Stimulated activated CD8-positive, alpha-beta memory T cell treated with anti-CD3 and anti-CD28 coated beads, Interleukin-4, amount 100 ng/mL, for 4 hours (primary cell): ENCODE data around the gene SRM.
"Not testable (repeated sequence)": the region's sequence is repeated elsewhere in the genome, so short reads cannot be mapped to it uniquely, and the experiment has no call there.

Source experiments
- DNase-seq, 2 donors: peaks; one replicate each; pipeline ENCODE4 v3.0.0-alpha.2; 2020; ENCODE audit warnings: low read depth in 2 of 2, low spot score in 1 of 2

SRM gene

GRCh38 chr1:11059968-11060830 lies at the start of gene SRM:
TSS of gene SRM (minus strand) at chr1:11060018. CDS start at chr1:11059943, 75 bp downstream.
- DNase-seq = peak; percentile 68 to 81

DNA sequence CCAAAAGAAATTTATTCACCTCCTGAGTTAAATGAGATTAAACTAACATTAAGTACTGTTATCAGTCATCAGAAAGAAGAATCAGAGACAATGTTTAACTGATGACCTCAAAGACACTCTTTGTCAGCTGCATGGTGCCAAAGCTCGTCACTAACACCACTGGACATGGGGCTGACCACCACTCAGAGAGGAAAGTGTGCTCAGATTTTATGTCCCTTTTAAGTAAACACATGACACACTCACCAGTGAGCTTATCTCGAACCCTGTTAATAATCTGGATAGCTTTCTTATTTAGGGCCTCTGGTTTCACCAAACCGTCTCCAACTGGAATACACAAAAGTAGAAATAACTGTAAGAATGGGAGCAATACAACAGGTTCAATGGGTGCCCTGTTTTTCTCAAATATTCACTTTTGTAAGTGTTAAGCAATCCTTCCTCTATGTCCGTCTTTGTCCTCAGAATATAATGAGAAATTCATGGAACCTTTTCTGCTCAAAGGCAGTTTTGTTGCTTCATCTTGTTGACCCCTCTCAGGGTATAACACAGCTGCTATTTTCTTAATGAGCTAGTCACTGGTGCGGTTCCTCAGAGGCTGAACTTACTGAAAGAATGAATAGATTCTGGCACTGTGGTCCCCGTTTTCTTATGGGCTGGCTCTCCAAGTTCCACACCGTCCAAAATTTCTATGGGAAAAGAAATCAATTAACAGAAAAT lies 49.4 kb upstream of the SRM start:
- DNase-seq = no peak

- DNase-seq = no peak
Measured at GRCh38 chr1:11107599-11107998, 47.8 kb upstream of the SRM start.

- DNase-seq = no peak
Measured at GRCh38 chr1:11105586-11105985, 45.8 kb upstream of the SRM start.

DNA sequence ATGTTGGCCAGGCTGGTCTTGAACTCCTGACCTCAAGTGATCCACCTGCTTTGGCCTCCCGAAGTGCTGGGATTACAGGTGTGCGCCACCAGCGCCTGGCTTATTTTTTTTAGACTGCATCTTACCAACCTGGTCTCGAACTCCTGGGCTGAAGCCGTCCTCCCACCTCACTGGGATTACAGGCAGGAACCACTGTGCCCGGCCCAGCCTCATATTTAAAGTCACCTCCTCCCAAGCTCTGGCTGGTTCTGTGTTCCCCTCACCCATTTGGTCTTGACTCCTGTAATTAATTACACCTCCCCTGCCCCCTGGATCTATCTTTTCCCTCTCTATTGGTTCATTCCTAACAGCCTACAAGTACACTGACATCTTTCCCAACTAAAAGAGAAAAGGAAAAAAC lies 41.5 kb upstream of the SRM start:
- DNase-seq = no peak

- not testable (repeated sequence) for DNase-seq
Measured at GRCh38 chr1:11100806-11101205, 41.0 kb upstream of the SRM start.

- DNase-seq = no peak
Measured at GRCh38 chr1:11100149-11100493, 40.3 kb upstream of the SRM start.

- DNase-seq = peak; percentile 85 to 89
Measured at GRCh38 chr1:11099310-11100148, 39.7 kb upstream of the SRM start, which contains the start of gene EXOSC10. TSS of gene EXOSC10 (minus strand) at chr1:11099869. CDS start at chr1:11099831, 38 bp downstream.

DNA sequence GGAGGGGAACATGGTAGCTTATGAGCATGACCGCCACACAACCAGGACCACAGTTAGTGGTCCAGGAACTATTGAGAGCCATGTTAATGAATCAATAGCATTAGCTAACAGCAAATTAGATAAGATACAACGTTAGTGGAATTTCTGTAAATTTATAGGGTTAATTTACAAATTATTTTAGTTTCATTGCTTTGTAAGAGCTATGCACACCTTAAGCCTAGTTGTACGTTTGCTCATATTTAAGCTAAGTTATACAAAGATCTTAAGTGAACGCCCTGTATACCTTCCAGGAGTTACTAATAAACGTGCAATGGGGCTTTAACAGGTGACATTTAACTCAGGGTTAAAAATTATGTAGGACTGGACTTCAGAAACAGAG lies 39.1 kb upstream of the SRM start:
- DNase-seq = no peak

- not testable (repeated sequence) for DNase-seq
Measured at GRCh38 chr1:11083784-11084183, 24.0 kb upstream of the SRM start.

DNA sequence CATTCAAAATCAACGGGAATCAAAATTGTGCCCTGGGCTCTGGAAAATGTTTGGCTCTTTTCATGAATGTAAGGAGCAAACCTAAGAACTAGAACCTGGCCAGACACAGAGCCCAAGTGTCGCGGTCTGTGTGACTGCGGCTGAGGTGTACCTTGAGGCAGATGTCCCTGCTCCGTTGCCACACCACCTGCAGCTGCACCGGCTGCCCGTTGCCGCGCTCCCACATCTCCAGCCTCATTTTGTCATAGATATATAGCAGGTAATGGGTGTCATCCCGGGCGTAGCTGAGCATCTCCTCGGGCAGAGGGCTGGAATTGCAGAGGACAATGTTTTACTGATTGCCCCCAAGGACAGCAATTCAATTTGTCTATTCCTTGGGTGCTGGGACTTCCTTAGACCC lies 21.1 kb upstream of the SRM start:
- DNase-seq = no peak

GRCh38 chr1:11078631-11079030 lies 18.8 kb upstream of the SRM start:
- DNase-seq = no peak

- not testable (repeated sequence) for DNase-seq
Measured at GRCh38 chr1:11073398-11073797, 13.6 kb upstream of the SRM start.

DNA sequence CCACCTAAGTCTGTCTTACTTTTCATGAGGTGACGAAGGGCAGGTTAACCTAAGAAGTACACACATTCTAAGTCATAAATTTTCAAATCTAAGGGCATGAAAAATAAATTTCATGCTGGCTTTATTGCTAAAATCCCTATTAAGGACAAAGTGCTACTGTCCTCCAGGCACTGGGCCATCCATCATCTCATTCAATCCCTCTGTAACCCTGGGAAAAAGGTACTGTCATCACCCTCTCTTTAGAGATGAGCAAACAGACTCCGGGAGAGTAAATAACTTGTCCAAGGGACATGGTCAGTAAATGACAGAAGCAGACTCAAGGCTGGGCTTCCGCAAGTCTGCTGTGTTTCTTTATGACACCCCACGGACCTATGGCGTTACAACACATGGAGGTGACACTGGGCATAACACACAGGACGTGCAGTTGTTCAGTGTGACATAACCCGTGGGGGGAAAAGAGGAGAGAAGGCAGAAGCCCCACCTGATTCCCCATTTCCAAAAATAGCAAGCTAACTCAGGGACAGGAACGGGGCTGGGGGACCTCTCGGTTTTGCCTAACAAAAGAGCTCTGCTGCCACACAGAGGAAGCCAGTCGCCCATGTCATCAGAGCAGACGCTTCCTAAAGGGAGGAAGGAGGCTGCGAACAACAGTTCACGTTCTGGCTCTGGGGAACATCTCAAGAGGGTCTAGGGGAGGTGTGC lies 12.5 kb upstream of the SRM start:
- no peak for DNase-seq

DNA sequence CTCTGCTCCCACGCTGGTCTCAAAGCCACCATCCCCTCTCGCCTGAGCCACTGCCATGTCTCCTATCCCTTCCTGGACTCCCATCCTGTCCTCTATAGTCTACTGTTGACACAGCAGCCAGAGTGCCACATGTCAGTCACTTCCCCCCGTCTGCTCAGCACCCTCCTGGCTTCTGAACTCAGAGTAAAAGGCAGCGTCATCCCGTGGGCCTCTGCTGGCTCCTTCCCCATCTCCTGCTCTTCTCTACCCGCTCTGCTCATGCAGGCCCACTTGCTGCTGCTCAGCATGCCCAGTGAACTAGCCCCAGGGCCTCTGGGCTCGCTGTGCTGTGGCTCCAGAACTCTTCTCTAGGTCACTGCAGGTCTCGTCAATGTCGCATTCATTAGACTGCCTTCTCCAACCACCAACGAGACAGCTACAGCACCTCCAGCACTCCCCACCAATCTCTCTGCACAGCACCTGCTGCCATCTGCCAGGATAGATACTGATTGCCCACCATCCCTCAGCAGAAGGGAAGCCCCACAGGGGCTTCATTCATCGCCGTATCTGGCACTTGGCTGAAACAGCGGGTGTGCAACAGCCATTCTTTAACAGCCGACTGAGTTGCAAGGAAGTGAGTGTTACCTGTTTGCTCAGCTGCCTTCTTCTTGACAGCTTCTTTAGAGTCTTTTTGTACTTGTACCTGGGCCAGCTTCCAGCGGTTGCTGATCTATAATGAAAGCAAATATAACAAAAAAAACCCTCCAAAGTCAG lies 11.8 kb upstream of the SRM start:
- DNase-seq = no peak

- DNase-seq = no peak
Measured at GRCh38 chr1:11070876-11071275, 11.1 kb upstream of the SRM start.

GRCh38 chr1:11068600-11069473 lies 9.0 kb upstream of the SRM start:
- DNase-seq = no peak

DNA sequence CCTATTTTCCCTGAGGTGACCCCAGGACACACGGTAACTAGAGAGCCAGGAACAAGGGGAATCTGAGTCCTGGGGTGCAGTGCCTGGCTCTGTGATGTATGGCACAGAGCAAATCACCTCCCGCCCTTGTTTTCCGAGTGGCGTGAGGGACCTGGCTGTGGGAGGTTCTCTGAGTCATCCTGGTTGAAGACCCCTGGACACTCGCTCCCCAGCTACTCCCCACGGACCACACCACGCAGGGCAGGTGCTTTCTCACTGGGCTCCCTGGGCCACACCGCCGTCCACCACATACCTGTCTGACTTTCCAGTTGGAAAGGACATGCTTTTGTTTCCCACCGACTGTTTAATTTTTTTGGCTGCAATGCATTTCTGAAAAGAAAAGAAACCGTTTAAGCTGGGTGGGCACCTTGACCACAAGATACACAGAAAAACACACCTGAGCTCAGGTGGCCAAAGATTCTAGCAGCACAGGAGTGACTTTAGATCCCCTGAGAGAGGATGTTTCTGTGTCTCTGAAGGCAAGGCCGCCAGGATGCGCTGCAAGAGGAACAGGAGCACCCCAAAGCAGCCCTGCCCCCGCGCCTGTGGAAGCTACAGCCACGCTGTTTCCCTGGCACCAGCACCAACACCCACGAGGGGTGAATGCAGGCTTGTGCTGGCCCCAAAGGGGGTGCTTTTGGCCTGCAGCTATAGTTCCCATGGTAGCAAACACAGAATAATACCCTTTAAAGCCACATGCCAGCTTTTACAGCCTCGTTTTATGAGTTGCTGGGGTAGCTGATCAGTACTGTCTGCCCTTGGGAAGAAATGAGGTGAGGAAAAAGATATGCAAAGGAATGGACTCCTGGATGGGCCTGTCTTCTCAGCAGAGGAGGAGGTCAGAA lies 8.1 kb upstream of the SRM start:
- no peak for DNase-seq
